ENCODE data around the gene PLEKHA6. TPM values are rescaled to one million over a fixed set of nuclear protein-coding genes. Genes with fewer than 3 reads are reported as not detected.

PLEKHA6 gene
- total and polyA plus RNA-seq, 12 donors: 3.3 to 34.9 (median 18.1) TPM

- Histone ChIP-seq H3K27me3 (no peaks in the 10 kb centered on the region), H3K27ac (peak overlapping the region; percentile 45 to 88 (median 83)), H3K36me3 (no peaks in the 10 kb centered on the region), H3K4me1 (peaks cover 16 to 88% (median 78%) of the 10 kb centered on the region in 9 donors), H3K4me3 (peak overlapping the region in 9 of 10 donors; percentile 14 to 56 (median 41)), H3K9me3 (no peaks in the 10 kb centered on the region)
- no peak for DNase-seq
- intact Hi-C loops (cut with DNase I): no loop called here
- 77 to 79% methylated on average over 5 of the region's 5 CpGs for WGBS, 2 donors
- no peak for ATAC-seq
- TF ChIP-seq CTCF (IDR thresholded peaks at IDR 0.05): no peak
Measured at GRCh38 chr1:204286315-204286714, 73.4 kb downstream of the PLEKHA6 start.

- intact Hi-C loops (cut with DNase I): no loop called here
- Histone ChIP-seq H3K4me3 (peak overlapping the region in 8 of 10 donors; percentile 18 to 56 (median 41)), H3K4me1 (peaks cover 16 to 92% (median 81%) of the 10 kb centered on the region in 9 donors), H3K36me3 (no peaks in the 10 kb centered on the region), H3K9me3 (no peaks in the 10 kb centered on the region), H3K27ac (peak overlapping the region; percentile 30 to 88 (median 84)), H3K27me3 (no peaks in the 10 kb centered on the region)
- DNase-seq (no peak), ATAC-seq (peak in 7 of 8 donors; percentile 1 to 30 (median 7))
- WGBS, 2 donors: 55 to 57% methylated on average over 12 to 13 of the region's 13 CpGs
- TF ChIP-seq CTCF (IDR thresholded peaks at IDR 0.05): no peak
Measured at GRCh38 chr1:204285436-204286305, 74.1 kb downstream of the PLEKHA6 start.

- Histone ChIP-seq H3K9me3 (no peaks in the 10 kb centered on the region), H3K36me3 (no peaks in the 10 kb centered on the region), H3K4me1 (peaks cover 16 to 97% (median 88%) of the 10 kb centered on the region in 9 donors), H3K27ac (peak overlapping the region in 9 of 10 donors; percentile 30 to 88 (median 81)), H3K4me3 (no peak overlapping the region), H3K27me3 (no peaks in the 10 kb centered on the region)
- TF ChIP-seq CTCF (IDR thresholded peaks at IDR 0.05): no peak
- DNase-seq: no peak
- 62 to 76% methylated on average over 2 of the region's 2 CpGs for WGBS, 2 donors
- peak in 1 of 8 donors; percentile 66 for ATAC-seq
- intact Hi-C loops (cut with DNase I): no loop called here
Measured at GRCh38 chr1:204284929-204285328, 74.8 kb downstream of the PLEKHA6 start.

GRCh38 chr1:204283711-204284651 is 75.7 kb downstream of the PLEKHA6 start:
- DNase-seq: peak in 1 of 2 donors; percentile 59
- ATAC-seq: peak; percentile 22 to 63 (median 48)
- H3K27ac ChIP-seq: peak overlapping the region in 9 of 10 donors; percentile 55 to 88 (median 81)
- TF ChIP-seq CTCF (IDR thresholded peaks at IDR 0.05): peak in 4 of 9 donors; percentile 7 to 29 (median 19)
- H3K36me3 ChIP-seq: no peaks in the 10 kb centered on the region
- H3K4me1 ChIP-seq: peaks cover 16 to 98% (median 88%) of the 10 kb centered on the region in 9 donors
- no peaks in the 10 kb centered on the region for H3K27me3 ChIP-seq
- intact Hi-C loops (cut with DNase I): no loop called here
- WGBS, 2 donors: 39 to 48% methylated on average over 9 of the region's 9 CpGs
- peak overlapping the region in 2 of 10 donors; percentile 14 to 23 for H3K4me3 ChIP-seq
- no peaks in the 10 kb centered on the region for H3K9me3 ChIP-seq

Measured in heart right ventricle (tissue), 16 donors.